Left renal cortex interstitium (tissue), 4 donors: Measurements from ENCODE around the gene FAM8A1. TPM values are rescaled to one million over a fixed set of nuclear protein-coding genes. Genes with fewer than 3 reads are reported as not detected.

Experiments
- DNase-seq, 4 donors: peaks; one replicate each; pipeline ENCODE4 v3.0.0-alpha.2; 2013; ENCODE audit warnings: low read depth in 4 of 4, low spot score in 2 of 4, missing footprints in 1 of 4
- polyA plus RNA-seq, 4 donors: library from polyadenylated mRNA; unstranded; fragments of 120-200 nt; gene quantifications; one replicate each; pipeline ENCODE4 v1.2.1, GENCODE V29; 2013; ENCODE audit not compliant: insufficient read length in 4 of 4

FAM8A1 gene
- polyA plus RNA-seq, 4 donors = 38.6 to 48.5 (median 44.2) TPM

GRCh38 chr6:17600527-17601385 is 654 bp downstream of the FAM8A1 start:
- DNase-seq = peak; percentile 18 to 39 (median 33)

DNA sequence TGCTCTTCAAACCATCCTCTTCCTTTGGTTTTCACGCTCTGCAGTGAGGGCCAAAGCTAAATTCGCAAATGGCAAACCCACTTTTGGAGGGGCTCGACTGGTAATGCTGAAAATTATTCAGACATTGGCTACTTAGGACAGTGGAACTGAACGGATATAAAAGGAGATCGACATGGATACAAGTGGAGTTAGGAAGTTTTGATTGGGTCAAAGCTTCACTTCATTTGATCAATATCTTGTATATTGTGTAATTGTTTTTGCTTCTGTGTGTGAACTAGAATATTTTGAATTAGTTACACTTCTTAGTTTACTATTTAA is 1.2 kb downstream of the FAM8A1 start:
- DNase-seq = no peak

DNA sequence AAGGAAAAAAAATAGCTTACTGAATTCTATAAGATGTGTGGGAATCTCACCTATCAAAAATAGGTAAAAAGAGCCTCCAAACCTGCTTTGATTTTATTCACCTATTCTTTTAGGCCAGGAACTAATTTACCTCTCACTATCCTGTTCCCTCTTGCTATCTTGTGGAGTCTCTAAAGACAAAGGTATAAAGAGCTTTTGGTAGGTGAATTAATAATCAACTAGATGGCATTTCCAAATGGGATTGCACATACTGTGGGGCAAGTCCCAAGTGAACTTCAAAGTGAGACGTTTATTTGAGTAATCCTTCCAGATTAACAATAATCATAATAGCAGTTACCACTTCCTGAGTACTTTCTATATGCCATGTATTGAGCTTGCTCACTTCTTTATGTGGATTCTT is 2.8 kb downstream of the FAM8A1 start:
- no peak for DNase-seq

DNA sequence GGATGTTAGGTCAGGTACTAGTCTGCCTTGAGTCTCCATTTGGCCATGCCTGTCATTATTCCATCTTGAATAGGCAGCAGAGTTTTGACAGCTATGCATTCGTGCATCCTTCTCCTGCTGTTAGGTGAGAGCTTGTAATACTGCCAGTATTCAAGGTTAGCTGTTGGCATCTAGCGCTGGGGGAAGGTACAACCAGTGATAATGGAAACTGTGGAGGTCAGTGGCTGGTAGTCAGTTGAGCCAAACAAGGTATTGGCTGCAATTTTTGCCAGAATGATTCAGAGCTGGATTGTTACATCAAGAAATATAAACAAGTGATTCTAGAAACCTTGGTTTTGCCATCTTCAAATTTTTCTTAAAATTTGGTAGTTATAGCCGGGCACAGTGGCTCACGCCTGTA is 6.5 kb downstream of the FAM8A1 start:
- DNase-seq = no peak

- no peak for DNase-seq
Measured at GRCh38 chr6:17610835-17611234, 10.7 kb downstream of the FAM8A1 start.

DNA sequence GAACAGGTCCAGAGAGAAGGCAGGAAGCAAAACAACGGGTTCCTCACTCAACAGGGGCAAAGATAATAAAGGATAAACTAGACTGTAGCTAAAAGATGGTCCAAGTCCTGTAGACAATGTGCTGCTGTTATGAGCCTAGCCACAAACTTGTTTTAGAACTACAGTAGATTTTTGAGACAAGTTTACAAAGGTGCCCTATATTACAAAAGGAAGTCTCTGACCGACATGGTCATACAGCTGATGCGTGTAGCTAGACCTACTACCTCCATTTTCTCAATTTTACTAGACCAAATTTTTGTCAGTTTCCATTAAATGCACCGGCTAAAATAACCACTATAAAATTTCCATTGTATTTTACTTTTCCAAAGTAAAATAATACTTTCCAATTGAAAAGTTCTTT is 11.9 kb downstream of the FAM8A1 start:
- no peak for DNase-seq

DNA sequence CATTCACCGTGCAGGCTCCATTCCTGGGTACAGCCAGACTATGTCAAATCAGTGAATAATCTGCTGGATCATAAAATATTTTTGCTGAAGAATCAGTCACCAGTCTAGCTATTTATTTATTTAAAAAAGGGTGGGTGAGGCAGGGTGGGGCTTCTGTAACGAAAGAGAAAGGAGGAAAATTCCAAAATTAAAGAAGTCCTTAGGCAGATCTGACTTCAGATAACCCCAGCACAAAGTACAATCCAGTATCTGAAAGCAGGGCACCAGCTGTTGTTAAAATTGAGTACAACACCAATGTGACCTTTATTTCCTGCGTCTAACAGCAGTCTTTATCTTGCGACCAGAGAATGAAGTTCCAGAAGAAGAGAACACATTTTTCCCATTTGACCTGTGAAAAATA is 15.7 kb downstream of the FAM8A1 start:
- no peak for DNase-seq

GRCh38 chr6:17621003-17621402 is 20.9 kb downstream of the FAM8A1 start:
- no peak for DNase-seq

GRCh38 chr6:17622144-17622543 is 22.0 kb downstream of the FAM8A1 start:
- DNase-seq = no peak

DNA sequence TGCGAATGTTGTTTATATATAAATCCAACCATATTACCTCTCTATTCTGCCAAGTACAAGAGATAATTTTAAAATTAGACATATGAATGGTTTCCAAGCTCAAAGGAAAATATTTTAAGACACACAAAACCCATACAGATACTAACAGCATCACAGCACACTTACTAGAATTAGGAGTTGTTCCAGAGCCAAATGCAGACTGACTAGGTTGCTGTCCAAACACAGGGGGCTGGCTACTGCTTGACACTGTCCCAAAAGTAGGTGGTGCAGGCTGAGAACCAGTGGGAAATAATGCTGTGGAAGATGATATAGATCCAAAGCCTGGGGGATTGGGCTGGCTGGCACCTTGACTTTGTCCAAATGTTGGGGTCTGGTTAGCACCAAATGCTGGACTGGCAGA is 24.3 kb downstream of the FAM8A1 start:
- DNase-seq = no peak

- DNase-seq = no peak
Measured at GRCh38 chr6:17628873-17629272, 28.8 kb downstream of the FAM8A1 start.

- DNase-seq = no peak
Measured at GRCh38 chr6:17629824-17630510, 29.9 kb downstream of the FAM8A1 start.

DNA sequence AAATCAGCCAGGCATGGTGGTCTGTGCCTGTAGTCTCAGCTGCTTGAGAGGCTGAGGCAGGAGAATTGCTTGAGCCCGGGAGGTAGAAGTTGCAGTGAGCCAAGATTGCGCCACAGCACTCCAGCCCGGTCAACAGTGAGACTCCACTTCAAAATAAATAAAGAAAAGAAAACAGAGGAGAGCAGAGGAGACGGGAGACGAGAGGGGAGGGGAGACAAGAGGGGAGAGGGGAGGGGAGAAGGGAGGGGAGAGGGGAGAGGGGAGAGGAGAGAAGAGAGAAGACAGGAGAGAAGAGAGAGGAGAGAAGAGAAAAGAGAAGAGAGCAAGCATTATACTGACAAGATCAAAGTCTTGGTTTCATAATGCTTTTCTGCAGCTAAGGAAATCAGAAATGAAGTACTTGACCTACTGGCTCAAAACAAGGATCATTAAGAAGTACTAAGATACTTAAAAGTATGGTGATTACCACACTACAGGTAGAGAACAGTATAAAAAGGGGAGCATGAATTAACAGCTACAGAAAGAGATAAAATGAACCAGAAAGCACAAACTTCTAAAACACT is 30.5 kb downstream of the FAM8A1 start:
- no peak for DNase-seq

DNA sequence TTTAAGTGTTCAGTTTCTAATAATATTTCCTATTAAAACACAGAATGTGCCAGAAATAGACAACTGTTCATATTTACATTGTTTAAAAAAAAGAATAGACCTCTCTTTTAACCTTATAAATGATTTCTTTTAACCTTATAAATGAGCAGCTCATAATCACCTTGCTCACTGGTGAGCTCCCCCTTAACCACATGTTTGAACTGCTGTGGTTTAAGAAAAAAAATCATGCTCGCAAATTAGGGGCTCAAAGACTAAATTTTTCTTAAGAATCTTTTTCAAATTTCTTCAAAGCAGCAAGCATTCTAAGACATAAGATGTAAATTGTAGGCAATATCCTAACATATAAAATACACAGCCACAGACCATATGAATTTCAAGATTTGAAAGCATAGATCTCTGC is 32.8 kb downstream of the FAM8A1 start:
- no peak for DNase-seq

DNA sequence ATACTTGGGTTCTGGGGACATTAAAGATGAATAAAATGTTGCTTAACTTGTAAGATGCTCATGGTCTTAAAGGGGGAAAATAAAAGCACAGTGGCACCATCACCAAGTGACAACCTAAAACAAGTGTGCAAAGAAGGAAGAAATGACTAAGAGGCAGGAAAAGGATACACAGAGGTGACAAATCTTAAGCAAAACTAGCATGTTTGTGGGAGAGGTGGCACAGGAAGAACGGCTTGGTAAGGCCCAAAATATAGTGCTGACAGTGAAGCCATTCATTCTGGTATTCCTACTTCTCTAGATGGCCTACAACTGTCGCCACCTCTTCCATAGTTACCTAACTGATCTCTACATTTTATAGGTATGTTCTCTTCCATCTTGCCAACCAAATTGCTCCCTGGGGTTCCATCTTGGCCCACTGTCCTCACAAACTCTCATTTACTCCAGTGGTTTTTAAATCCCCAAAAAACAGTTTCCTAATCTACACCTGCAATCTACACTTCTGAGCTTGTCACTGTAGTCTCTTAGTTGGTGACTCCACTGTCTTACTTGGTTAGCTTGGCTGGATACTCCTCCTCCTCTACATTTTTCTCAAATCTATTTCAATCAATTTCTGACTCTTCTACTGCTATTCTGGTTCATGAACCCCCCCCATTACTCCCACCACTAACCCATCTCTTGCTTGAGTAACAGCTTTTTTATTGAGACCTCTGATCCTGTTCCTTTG is 33.5 kb downstream of the FAM8A1 start:
- no peak for DNase-seq

DNA sequence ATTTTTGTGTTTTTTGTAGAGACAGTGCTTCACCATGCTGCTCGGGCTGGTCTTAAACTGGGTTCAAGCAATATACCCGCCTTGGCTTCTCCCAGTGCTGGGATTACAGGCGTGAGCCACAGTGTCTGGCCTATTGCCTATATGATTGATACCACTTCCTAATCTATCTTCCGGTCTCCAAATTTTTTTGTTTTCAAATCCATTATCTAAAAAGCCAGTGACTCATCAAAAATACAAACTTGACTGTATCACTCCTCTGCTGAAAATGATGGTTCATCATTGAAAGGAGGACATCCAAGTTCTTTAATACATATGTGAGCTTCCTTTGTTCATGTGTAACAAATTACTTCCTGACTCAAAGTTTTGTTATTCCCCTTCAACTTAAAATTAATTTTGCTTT is 35.5 kb downstream of the FAM8A1 start:
- no peak for DNase-seq

GRCh38 chr6:17638212-17638715 is 38.2 kb downstream of the FAM8A1 start:
- no peak for DNase-seq

DNA sequence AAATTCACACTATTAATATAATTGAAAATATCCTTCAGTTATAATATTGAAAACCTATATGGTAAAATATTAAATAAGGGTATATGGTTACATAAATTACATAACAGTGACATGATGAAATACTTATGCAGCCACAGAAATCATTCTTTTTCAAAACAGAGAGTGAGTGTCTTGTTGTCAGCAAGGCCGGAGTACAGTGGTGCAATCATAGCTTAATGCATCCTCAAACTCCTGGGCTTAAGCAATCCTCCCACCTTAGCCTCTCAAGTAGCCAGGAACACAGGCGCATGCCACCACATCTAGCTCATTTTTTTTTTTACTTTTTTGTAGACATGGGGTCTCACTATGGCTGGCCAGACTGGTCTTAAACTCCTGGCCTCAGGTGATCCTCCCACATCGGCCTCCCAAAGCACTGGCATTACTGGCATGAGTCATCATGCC is 40.4 kb downstream of the FAM8A1 start:
- no peak for DNase-seq

GRCh38 chr6:17648745-17649144 is 48.6 kb downstream of the FAM8A1 start:
- DNase-seq = no peak

GRCh38 chr6:17650656-17651309 is 50.7 kb downstream of the FAM8A1 start:
- peak in 1 of 4 donors; percentile 16 for DNase-seq
